Pancreas (tissue), 10 donors: ENCODE results near the gene WWTR1. TPM values are rescaled to one million over a fixed set of nuclear protein-coding genes. Genes with fewer than 3 reads are reported as not detected.

Experiments
- ATAC-seq, 4 donors: fragments of 200-7000 bp; cut with Tn5 transposase; one replicate each; pipeline versions ENCODE4 v1.8.0 to v1.9.1; 2020; ENCODE audit warnings: mild to moderate bottlenecking in 4 of 4, moderate library complexity in 4 of 4
- DNase-seq, 6 donors: peaks; one replicate each; pipeline ENCODE4 v3.0.0-alpha.2; 2020
- FAIRE-seq: peaks from 2 replicates; lab custom pipeline; 2012; peaks lifted over from hg19 to GRCh38; lab: Jason Lieb, UNC
- H3K27ac ChIP-seq, 4 donors: fragments of 200-600 bp; sonication (generic); 1 replicate in 3 of 4; 2 replicates in 1 of 4; pipeline versions ENCODE4 v1.5.0 to v1.8.0; 2020
- H3K27me3 ChIP-seq, 4 donors: fragments of 200-600 bp; one replicate each; pipeline ENCODE4 v1.8.0; 2021
- H3K36me3 ChIP-seq, 3 donors: fragments of 200-600 bp; sonication (generic) in 1 of 3; one replicate each; pipeline versions ENCODE4 v1.5.0 to v1.8.0; 2020 to 2021
- H3K4me1 ChIP-seq, 3 donors: fragments of 200-600 bp; one replicate each; pipeline ENCODE4 v1.8.0; 2021
- H3K4me3 ChIP-seq, 4 donors: fragments of 200-600 bp; sonication (generic) in 2 of 4; one replicate each; pipeline versions ENCODE4 v1.5.0 to v1.8.0; 2020 to 2021
- H3K9me3 ChIP-seq, 4 donors: fragments of 200-600 bp; one replicate each; pipeline ENCODE4 v1.8.0; 2021
- WGBS, 2 donors: extraction: QIAGEN DNeasy Blood & Tissue Kit; methylation state at CpG; one replicate each; pipeline ENCODE4 v1.1.7; 2013; 5-methylcytosine and 5-hydroxymethylcytosine counted together
- intact Hi-C, 3 donors: fragments of 100-400 bp; cut with DNase I; formaldehyde crosslinking; loops; one replicate each; pipeline versions ENCODE4 v1.11.1 to v1.14.2; 2022
- polyA plus RNA-seq, 2 donors: library from polyadenylated mRNA; stranded (reverse); fragments of 200-250 nt; gene quantifications; one replicate each; pipeline ENCODE4 v1.2.3, GENCODE V29; 2013
- total RNA-seq, 6 donors: library from RNA; stranded (reverse); fragmentation: NEBNext Ultra II Directional in 4 of 6; extraction: Animal tissue kit (Norgen Biotek cat#: 25700) in 4 of 6; gene quantifications; one replicate each; pipeline versions ENCODE4 v1.2.1 to v1.2.4, GENCODE V29; 2021 to 2023
- TF ChIP-seq, protein P1 (sequence below), 4 donors: fragments of 200-600 bp; sonication (generic) in 3 of 4; IDR thresholded peaks; one replicate each; pipeline versions ENCODE4 v1.5.0 to v1.8.0; 2021; ENCODE audit warnings: antibody characterized with exemption in 4 of 4
- donor health status: healthy with polysubstance abuse.
- donor health status: DM: no; HTN: no; CAD: no; lungs with moderate emphysema.
- donor health status: DM: no; HTN: no; CAD: no.
- donor health status: control.
- donor health status: control.
- donor health status: Bipolar disorder and iron deficiency.
- donor health status: DM: yes; HTN: yes; CAD: no.
- donor health status: DM: no; HTN: no; CAD: no.
- donor health status: DM: no; HTN: no; CAD: no.
- donor health status: DM: yes; HTN: yes; CAD: no.

The WWTR1 gene
- total and polyA plus RNA-seq, 8 donors, result 18.9 to 47.0 (median 23.7) TPM

GRCh38 chr3:149507491-149508324 lies 150.1 kb downstream of the WWTR1 start:
- H3K27ac ChIP-seq, result no peak overlapping the region
- 43 to 47% methylated on average over 14 of the region's 14 CpGs for WGBS, 2 donors
- H3K9me3 ChIP-seq, result no peaks in the 10 kb centered on the region
- FAIRE-seq, result no peak
- no peaks in the 10 kb centered on the region for H3K27me3 ChIP-seq
- intact Hi-C loops, result no loop called here
- no peaks in the 10 kb centered on the region for H3K36me3 ChIP-seq
- H3K4me1 ChIP-seq, result peaks cover 0 to 5% (median 0%) of the 10 kb centered on the region in 3 donors
- TF ChIP-seq, protein P1, sequence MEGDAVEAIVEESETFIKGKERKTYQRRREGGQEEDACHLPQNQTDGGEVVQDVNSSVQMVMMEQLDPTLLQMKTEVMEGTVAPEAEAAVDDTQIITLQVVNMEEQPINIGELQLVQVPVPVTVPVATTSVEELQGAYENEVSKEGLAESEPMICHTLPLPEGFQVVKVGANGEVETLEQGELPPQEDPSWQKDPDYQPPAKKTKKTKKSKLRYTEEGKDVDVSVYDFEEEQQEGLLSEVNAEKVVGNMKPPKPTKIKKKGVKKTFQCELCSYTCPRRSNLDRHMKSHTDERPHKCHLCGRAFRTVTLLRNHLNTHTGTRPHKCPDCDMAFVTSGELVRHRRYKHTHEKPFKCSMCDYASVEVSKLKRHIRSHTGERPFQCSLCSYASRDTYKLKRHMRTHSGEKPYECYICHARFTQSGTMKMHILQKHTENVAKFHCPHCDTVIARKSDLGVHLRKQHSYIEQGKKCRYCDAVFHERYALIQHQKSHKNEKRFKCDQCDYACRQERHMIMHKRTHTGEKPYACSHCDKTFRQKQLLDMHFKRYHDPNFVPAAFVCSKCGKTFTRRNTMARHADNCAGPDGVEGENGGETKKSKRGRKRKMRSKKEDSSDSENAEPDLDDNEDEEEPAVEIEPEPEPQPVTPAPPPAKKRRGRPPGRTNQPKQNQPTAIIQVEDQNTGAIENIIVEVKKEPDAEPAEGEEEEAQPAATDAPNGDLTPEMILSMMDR (IDR thresholded peaks at IDR 0.05), result no peak
- ATAC-seq, result peak in 3 of 4 donors; percentile 23 to 73 (median 61)
- no peak overlapping the region for H3K4me3 ChIP-seq
- peak in 1 of 6 donors; percentile 23 for DNase-seq

DNA sequence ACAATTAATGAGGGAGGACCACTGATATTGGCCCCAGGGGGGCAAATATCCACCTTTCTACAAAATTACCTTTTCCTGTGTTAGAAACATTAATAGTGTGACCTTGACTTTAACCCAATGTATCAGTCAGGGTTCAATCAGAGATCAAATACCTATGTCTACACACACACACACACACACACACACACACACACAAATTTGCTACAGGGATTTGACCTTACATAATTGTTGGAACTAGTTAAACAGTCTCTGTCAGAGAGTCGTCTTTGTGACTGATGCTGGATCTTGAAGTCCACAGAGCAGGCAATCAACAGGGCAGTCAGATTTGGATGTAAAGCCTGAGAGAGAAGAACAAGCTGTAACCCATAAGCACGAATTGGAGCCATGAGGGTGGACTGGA lies 150.9 kb downstream of the WWTR1 start:
- Histone ChIP-seq H3K9me3 (no peaks in the 10 kb centered on the region), H3K27me3 (no peaks in the 10 kb centered on the region), H3K4me1 (no peaks in the 10 kb centered on the region), H3K4me3 (no peak overlapping the region), H3K27ac (no peak overlapping the region), H3K36me3 (no peaks in the 10 kb centered on the region)
- TF ChIP-seq, protein P1 (IDR thresholded peaks at IDR 0.05), result no peak
- FAIRE-seq (no peak), DNase-seq (no peak), ATAC-seq (no peak)
- intact Hi-C loops, result no loop called here
- 47 to 49% methylated on average over 2 of the region's 2 CpGs for WGBS, 2 donors

GRCh38 chr3:149506540-149506939 lies 151.3 kb downstream of the WWTR1 start:
- Histone ChIP-seq H3K36me3 (no peaks in the 10 kb centered on the region), H3K27me3 (no peaks in the 10 kb centered on the region), H3K27ac (no peak overlapping the region), H3K4me1 (no peaks in the 10 kb centered on the region), H3K9me3 (no peaks in the 10 kb centered on the region), H3K4me3 (no peak overlapping the region)
- intact Hi-C loops, result no loop called here
- no peak for DNase-seq
- no peak for FAIRE-seq
- TF ChIP-seq, protein P1 (IDR thresholded peaks at IDR 0.05), result no peak
- WGBS, 2 donors, result 50 to 60% methylated on average over 1 of the region's 1 CpG
- no peak for ATAC-seq

DNA sequence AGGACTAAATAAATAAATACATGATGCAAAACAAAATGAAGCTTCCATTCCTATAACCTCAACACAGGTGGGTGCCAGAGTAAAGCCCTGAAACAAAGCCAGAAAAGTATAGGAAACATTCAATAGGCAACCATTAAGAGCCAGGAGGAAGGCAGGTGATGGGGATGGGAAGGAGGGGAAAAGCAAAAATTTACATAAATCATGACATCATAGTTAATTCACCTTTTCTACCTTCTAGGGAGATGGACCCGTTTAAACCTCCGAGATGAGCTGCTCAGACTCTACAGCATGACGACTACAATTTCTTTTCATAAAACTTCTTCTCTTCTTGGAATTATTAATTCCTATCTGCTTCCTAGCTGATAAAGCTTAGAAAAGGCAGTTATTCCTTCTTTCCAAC lies 155.4 kb downstream of the WWTR1 start:
- H3K4me3 ChIP-seq, result no peak overlapping the region
- H3K27me3 ChIP-seq, result no peaks in the 10 kb centered on the region
- 66 to 68% methylated on average over 3 of the region's 3 CpGs for WGBS, 2 donors
- intact Hi-C loops, result no loop called here
- H3K36me3 ChIP-seq, result no peaks in the 10 kb centered on the region
- H3K27ac ChIP-seq, result no peak overlapping the region
- no peak for ATAC-seq
- no peak for FAIRE-seq
- no peak for DNase-seq
- no peaks in the 10 kb centered on the region for H3K9me3 ChIP-seq
- TF ChIP-seq, protein P1 (IDR thresholded peaks at IDR 0.05), result no peak
- H3K4me1 ChIP-seq, result no peaks in the 10 kb centered on the region

DNA sequence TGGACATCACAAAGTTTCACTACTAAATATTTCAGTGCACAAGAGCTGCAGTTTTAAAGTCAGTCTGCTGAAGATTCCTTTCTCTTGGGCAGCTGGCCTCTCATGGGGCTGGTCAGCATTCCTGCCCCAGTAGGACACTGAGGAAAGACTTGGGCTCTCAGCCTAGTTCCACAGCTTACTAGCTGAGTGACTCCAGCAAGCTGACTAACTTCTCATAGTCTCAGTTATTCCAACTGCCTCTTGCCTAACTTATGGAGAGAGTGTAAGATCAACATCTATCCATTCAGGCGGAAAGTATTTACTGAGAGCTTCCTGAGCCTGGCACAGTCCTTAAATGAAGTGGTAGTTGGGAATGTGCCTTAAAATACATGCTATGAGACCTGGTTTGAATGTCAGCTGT lies 156.3 kb downstream of the WWTR1 start:
- ATAC-seq, result peak in 1 of 4 donors; percentile 22
- TF ChIP-seq, protein P1 (IDR thresholded peaks at IDR 0.05), result no peak
- no peak for DNase-seq
- FAIRE-seq, result no peak
- Histone ChIP-seq H3K27ac (no peak overlapping the region), H3K4me3 (no peak overlapping the region), H3K36me3 (no peaks in the 10 kb centered on the region), H3K9me3 (no peaks in the 10 kb centered on the region), H3K27me3 (no peaks in the 10 kb centered on the region), H3K4me1 (no peaks in the 10 kb centered on the region)
- intact Hi-C loops, result no loop called here
- WGBS, 2 donors, result 87 to 88% methylated on average over 1 of the region's 1 CpG
